ENCODE data around the gene ACOX3. TPM values are rescaled to one million over a fixed set of nuclear protein-coding genes. Genes with fewer than 3 reads are reported as not detected.

ACOX3 gene
- total RNA-seq: 23.0 and 24.5 TPM in 2 replicates

GRCh38 chr4:8440492-8441311 is at the start of gene ACOX3, which contains the start of gene TRMT44:
TSS of gene ACOX3 (minus strand) at chr4:8440723. CDS start at chr4:8416521, 24,202 bp downstream.
TSS of gene TRMT44 (plus strand) at chr4:8440777. CDS start at chr4:8440823, 46 bp downstream.

Other genes starting within 250 kb of the ACOX3 start
- gene SH3TC1, start 241.4 kb downstream of the ACOX3 start, total RNA-seq: 3.5 and 4.2 TPM in 2 replicates
- 3.3 and 4.4 TPM in 2 replicates for gene HTRA3, start 171.0 kb downstream of the ACOX3 start, total RNA-seq
- 11.9 and 13.2 TPM in 2 replicates for gene TRMT44, start 54 bp upstream of the ACOX3 start, total RNA-seq
- gene GPR78, start 139.7 kb upstream of the ACOX3 start, total RNA-seq: under 0.01 TPM in 1 of 2 replicates, not detected in the other
- 0.50 and 0.74 TPM in 2 replicates for gene CPZ, start 152.0 kb upstream of the ACOX3 start, total RNA-seq